SH-SY5Y (cell line): ENCODE measurements around the gene SLC25A40.

Experiments
- GATA2 ChIP-seq: IDR thresholded peaks from 2 replicates; pipeline ENCODE4 v1.6.1; 2011; ENCODE audit warnings: mild to moderate bottlenecking, low read depth, low read length
- GATA3 ChIP-seq: IDR thresholded peaks from 2 replicates; pipeline ENCODE4 v1.6.1; 2011; ENCODE audit warnings: low read depth, mild to moderate bottlenecking, low read length, moderate library complexity

SLC25A40 gene, protein sequence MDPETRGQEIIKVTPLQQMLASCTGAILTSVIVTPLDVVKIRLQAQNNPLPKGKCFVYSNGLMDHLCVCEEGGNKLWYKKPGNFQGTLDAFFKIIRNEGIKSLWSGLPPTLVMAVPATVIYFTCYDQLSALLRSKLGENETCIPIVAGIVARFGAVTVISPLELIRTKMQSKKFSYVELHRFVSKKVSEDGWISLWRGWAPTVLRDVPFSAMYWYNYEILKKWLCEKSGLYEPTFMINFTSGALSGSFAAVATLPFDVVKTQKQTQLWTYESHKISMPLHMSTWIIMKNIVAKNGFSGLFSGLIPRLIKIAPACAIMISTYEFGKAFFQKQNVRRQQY

DNA sequence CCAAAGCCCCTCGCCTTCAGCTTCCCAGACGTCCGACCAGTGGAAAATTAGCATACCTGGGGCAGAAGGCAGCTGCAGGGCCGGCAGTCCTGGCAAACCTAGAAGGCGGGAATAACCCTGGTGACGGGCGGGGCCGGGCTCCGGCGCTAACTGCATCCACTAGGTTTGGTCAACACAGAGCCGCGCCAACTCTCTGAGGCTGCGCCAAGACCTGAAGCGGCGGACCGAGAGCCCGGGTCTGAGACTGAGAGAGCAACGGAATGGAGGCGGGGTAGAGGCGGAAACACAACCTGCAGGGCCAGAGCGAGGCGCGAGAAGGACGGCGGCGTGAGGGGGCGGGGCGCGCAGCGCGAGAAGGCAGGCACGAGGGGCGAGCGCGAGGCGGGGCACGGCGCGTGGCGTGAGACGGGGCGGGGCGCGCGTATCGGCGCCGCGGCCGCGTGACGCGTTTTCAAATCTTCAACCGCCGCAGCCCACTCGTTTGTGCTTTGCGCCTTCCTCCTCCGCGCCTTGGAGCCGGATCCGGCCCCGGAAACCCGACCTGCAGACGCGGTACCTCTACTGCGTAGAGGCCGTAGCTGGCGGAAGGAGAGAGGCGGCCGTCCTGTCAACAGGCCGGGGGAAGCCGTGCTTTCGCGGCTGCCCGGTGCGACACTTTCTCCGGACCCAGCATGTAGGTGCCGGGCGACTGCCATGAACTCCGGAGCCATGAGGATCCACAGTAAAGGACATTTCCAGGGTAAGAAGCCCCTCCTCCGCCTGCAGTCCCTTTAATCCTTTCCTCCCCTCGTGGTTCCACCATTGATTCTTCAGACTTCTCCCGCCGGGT lies at the start of gene SLC25A40, which contains the start of gene DBF4:
TSS of gene SLC25A40 (minus strand) at position 321 of the 829 bp plus-strand sequence. CDS start 17,633 bp downstream, outside the sequence.
TSS of gene DBF4 (plus strand) at position 454 of the 829 bp plus-strand sequence. CDS start at position 694, 240 bp downstream.
- TF ChIP-seq GATA2 (peak; percentile 40; the same call in 1 of the 2 replicates), GATA3 (no peak)

DNA sequence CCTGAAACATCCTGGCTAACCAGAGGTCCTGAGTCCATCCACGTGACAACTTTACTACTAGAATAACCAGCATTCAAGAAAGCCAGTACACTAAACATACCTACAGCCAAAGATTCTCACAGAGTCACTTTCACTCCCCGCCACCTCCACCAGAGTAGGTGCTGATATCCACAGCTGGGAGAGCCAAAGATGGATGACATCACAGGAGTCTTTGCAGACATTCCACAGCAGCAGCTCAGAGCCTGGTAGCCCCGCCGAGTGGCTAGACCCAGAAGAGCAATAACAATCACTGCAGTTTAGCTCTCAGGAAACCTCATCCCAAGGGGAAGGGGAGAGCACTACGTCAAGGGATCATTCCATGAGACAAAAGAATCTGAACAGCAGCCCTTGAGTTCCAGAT lies 44.4 kb upstream of the SLC25A40 start:
- TF ChIP-seq GATA3 (no peak), GATA2 (no peak)

DNA sequence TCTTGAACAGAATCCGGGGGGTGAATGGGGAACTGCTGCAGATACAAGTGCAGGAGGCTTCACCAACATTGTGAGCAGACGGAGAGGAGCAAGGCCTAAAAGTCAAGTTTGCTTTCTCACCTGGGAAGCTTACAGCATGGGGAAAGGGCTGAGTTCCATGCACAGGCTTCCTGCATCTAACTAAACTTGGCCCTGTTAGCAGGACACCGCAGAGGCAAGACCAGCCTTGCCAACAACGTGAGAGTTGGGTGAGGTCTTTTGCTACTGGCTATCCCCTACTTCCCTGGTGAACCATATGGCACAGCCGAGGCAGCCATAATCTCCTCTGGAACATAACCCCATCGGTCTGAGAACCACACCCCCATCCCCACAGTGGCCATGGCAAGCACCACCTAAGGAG lies 43.7 kb upstream of the SLC25A40 start:
- TF ChIP-seq GATA2 (no peak), GATA3 (no peak)

DNA sequence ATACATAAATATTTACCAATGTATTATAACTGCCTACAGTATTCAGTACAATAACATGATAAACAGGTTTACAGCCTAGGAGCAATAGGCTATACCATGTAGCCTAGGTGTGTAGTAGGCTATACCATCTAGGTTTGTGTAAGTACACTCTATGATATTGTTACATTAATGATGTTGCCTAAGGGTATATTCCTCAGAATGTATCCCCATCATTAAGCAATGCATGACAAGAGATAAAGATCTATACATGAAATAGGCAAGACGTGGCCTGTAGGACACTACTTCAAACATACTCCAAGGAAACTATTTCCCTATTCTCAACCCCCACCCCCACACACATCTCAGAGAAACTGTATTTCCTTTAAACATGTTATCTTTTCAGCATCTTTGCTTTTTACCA lies 42.6 kb upstream of the SLC25A40 start:
- TF ChIP-seq GATA2 (0 out of 2 replicates have a peak, but pooled peaks have one; percentile 13), GATA3 (peak; percentile 61)

DNA sequence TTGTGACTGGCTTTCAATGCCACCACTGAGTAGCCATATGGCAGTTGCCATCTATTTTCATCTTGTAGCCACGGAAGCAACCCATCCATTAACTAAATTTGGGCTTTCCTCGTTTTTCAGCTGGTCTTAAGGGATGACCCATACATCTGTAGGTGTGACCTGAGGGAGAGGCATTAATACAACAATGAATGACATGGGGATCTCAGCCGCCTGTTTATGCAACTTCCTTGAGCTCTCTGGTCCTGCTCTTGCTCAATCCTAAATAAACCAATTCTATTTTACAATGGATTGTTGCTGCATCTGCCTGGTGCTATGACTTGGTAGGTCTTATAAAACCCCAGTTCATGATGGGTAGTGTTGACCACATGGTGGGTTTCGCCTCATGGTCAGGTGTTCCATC lies 36.0 kb upstream of the SLC25A40 start:
- no peak for TF ChIP-seq GATA2
- no peak for TF ChIP-seq GATA3

DNA sequence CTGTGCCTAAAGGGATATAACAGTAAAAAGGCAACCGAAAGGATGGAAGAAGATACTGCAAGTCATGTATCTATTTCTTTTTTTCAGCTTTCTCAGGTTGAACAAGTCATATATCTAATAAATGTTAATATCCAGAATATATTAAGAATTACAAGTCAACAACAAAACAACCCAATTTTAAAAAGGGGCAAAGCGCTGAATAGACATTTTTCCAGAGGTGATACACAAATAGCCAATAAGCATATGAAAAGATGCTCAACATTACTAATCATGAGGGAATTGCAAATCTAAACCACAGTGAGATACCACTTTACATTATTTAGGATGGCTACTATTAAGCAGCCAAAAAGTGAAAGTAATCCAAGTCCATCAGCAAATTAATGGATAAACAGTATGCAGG lies 23.1 kb upstream of the SLC25A40 start:
- TF ChIP-seq GATA3 (no peak), GATA2 (no peak)

DNA sequence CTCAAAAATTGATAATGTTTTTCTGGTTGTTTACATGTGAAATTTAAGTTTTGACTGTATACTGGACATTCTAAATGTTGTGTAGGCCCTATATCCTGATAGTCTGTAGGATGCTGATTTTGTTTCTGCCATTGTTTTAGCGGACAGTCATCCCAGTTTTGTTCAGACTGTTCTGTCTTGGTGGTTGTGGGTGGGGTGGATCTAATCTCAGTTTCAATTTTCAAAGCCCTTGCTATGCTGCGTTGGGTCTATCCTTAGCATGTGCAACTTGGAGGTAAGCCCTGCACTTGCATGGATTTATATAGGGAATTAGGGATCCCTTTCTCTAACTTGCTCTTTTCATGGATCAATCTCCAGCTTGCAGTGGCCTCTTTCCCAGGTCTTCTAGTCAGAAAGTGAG lies 19.2 kb upstream of the SLC25A40 start:
- TF ChIP-seq GATA2 (no peak), GATA3 (no peak)

DNA sequence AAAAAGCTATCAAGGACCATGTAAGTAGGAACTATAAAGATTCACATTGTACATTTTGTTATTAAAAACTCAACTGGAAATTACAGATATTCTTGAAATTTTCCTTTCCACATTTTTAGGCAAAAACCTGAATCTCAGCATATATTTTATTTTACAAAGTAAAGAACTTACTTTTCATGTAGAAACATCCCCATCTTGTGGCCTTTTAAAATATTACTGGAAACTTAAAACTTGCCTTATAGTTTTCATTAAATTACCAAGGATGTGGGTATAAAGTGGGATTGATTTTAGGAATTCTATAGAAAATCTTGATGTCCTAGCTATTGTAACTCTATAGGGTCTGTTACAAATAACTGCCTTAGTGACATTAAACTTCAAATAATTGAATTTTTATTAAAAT lies 10.7 kb upstream of the SLC25A40 start:
- no peak for TF ChIP-seq GATA2
- no peak for TF ChIP-seq GATA3

DNA sequence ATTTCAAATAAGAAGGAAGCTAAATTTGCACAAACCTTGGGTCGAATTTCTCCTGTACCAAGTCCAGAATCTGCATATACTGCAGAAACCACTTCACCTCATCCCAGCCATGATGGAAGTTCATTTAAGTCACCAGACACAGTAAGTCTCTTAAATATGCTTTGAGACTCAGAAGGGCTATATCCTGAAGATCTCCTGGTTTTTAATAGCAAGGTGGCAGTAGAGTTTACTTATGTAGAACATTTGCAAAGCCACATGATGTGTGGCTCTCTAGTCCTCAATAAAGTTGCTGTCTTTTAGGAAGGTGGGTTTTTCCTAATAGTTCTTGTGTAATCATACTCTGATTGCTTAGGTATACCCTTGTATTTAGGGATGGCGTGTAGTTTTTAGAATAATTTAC lies 8.9 kb upstream of the SLC25A40 start:
- no peak for TF ChIP-seq GATA3
- no peak for TF ChIP-seq GATA2

DNA sequence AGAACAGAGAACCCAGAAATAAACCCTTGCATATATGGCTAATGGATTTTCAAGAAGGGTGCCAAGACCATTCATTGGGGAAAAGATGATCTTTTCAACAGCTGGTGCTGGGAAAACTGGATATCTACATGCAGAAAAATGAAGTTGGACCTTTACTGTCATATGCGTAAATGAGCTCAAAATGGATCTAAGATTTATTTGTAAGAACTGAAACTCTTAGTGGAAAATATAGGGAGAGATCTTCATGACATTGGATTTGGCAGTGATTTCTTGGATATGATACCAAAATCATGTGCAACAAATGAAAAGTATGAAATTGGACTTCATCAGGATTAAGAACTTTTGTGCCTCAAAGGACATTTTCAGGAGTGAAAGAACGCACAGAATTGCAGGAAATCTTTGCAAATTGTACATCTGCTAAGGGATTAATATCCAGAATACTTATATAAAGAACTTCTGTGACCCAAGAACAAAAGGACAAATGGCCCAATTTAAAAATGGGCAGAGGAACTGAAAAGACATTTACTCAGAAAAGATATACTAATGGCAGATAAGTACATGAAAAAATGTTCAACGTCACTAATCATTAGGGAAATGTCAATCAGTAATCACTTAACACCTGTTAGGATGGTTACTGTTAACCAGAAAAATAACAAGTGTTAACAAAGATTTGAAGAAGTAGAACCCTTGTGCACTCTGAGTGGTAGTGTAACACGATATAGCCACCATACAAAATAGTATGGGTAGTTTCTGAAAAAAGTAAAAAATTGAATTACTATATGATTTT lies 6.2 kb upstream of the SLC25A40 start:
- TF ChIP-seq GATA2 (no peak), GATA3 (no peak)

DNA sequence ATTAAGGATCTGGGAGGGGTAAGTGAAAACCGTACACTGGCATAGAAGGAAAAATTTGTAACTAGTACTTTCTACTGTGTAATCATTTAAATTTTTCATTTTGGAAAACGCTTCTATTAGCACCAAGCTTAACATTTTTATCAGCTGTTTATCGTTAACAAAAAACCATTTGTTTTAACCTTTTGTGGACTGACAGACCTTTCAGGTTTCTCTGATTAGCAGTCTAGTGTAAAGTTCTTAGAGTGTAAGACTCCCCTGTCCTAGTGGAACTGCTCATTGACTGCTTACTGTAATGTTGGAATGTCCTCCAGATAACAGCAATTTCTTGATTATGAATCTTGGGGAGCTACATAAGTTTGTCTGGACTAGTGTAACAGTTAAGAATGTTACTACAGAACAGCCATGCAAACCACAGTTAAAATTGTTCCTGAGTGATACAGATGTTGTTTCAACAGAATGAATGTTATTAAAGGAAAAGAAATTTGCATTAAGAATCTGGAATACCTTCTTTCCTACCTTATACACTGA lies 2.1 kb upstream of the SLC25A40 start:
- no peak for TF ChIP-seq GATA2
- no peak for TF ChIP-seq GATA3

DNA sequence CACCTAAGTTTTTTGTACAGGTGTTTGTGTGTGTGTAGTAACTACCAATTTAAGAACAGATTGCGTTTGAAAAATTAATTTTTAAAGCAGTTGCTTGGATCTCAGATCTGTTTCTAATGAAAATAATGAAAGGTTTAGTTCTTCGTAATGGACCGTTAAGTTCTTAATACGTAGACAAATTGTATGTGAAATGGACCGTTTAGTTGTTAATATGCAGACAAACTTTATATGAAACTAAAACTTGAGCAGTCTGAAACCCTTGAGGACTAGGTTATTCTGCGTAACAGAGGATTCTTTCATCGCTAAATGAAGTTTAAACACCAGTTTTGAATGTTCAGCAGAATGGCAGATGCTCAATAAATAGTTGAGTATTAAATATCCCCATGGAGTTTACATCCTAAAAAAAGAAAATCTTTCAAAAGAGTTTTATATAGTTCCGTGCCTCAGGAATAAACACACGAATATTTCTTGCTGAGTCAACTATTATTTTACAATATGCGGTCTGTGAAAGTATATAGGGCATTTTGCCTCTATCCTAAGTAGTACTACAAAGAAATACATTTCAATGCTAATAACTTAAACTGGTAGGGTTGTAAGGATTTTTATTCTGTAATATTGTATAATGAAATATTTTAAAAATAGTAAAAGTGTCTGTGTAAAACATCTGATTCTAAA lies 1.3 kb upstream of the SLC25A40 start:
- no peak for TF ChIP-seq GATA2
- no peak for TF ChIP-seq GATA3

DNA sequence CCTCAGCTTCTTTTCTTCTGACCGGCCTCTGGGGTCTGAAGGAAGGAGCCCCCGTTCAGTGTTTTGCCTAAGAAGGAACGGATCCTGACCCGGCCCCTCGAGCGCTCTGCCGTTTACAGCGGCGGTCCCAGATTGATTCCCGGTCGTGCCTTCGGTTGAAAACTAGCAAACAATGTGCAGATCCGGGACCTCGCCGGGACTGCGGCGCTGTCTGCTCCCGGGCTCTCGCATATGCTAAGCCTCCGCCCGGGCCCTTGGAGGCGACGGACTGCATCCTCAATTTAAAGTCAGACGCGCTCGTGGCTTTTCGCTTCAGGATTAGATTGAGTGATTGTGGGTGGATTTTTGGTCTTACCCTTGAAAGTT lies 692 bp upstream of the SLC25A40 start:
- TF ChIP-seq GATA3 (no peak), GATA2 (0 out of 2 replicates have a peak, but pooled peaks have one; percentile 8)
